IMR-90 (cell line): ENCODE data around the gene TRABD2A. TPM values are rescaled to one million over a fixed set of nuclear protein-coding genes. Genes with fewer than 3 reads are reported as not detected.

Experiments used
- ATAC-seq: fragments of 200-7000 bp; cut with Tn5 transposase; 2 replicates; pipeline ENCODE4 v1.9.1; 2020; ENCODE audit warnings: low read depth, mild to moderate bottlenecking, moderate library complexity
- BruUV-seq: library from RNA; stranded (reverse); fragments of 400-500 nt; replicated peaks from 2 replicates; lab custom pipeline; 2021; lab: Mats Ljungman, UMichigan
- CTCF ChIA-PET: fragments of 300-600 bp; formaldehyde crosslinking; extraction: SDS; loops from one replicate; lab custom pipeline; 2021; ENCODE audit warnings: antibody characterized with exemption; lab: Yijun Ruan, JAX
- POLR2A ChIA-PET: fragments of 300-600 bp; sonication (Branson Sonifier 250); formaldehyde crosslinking; loops from one replicate; lab custom pipeline; 2022; ENCODE audit warnings: antibody characterized with exemption; ENCODE audit not compliant: unreplicated experiment; lab: Charles Lee
- DNase-seq: peaks from one replicate; pipeline ENCODE4 v3.0.0; 2013
- H2AFZ ChIP-seq: replicated peaks from 2 replicates; pipeline ENCODE3; 2013; ENCODE audit warnings: low read length, mild to moderate bottlenecking; ENCODE audit not compliant: poor library complexity
- H2AK5ac ChIP-seq: 2 replicates; pipeline ENCODE4 v1.6.1; 2013; ENCODE audit warnings: low read depth, low read length, inconsistent platforms
- H2AK9ac ChIP-seq: replicated peaks from 2 replicates; pipeline ENCODE3; 2013; ENCODE audit warnings: mild to moderate bottlenecking, low read depth, low read length, moderate library complexity; ENCODE audit not compliant: poor library complexity
- H2BK120ac ChIP-seq: 2 replicates; pipeline ENCODE4 v1.6.1; 2013; ENCODE audit warnings: low read depth, low read length, inconsistent platforms
- H2BK15ac ChIP-seq: 3 replicates; pipeline ENCODE4 v1.6.1; 2013; ENCODE audit warnings: low read depth, low read length, inconsistent platforms
- H2BK20ac ChIP-seq: 2 replicates; pipeline ENCODE4 v1.6.1; 2013; ENCODE audit warnings: low read depth, mild to moderate bottlenecking, inconsistent platforms, low read length, moderate library complexity
- H2BK5ac ChIP-seq: 2 replicates; pipeline ENCODE4 v1.6.1; 2013; ENCODE audit warnings: mild to moderate bottlenecking, low read depth, low read length, inconsistent platforms; ENCODE audit not compliant: poor library complexity, severe bottlenecking
- H3K14ac ChIP-seq: replicated peaks from 2 replicates; pipeline ENCODE4 v1.6.1; 2013; ENCODE audit warnings: low read depth, low read length, inconsistent platforms
- H3K18ac ChIP-seq: 2 replicates; pipeline ENCODE4 v1.6.1; 2013; ENCODE audit warnings: low read depth, low read length, control low read depth
- H3K23ac ChIP-seq: 2 replicates; pipeline ENCODE4 v1.6.1; 2013; ENCODE audit warnings: low read depth, low read length, inconsistent platforms
- H3K27ac ChIP-seq: 2 replicates; pipeline ENCODE4 v1.5.1; 2013; ENCODE audit warnings: mild to moderate bottlenecking, control low read depth, low read length; ENCODE audit not compliant: insufficient read depth
- H3K27me3 ChIP-seq: 2 replicates; pipeline ENCODE4 v1.6.1; 2013; ENCODE audit warnings: low read length; ENCODE audit not compliant: control insufficient read depth, insufficient read depth
- H3K36me3 ChIP-seq: 2 replicates; pipeline ENCODE4 v1.6.1; 2013; ENCODE audit warnings: low read length, mixed read lengths; ENCODE audit not compliant: control insufficient read depth, insufficient read depth
- H3K4ac ChIP-seq: 2 replicates; pipeline ENCODE4 v1.6.1; 2013; ENCODE audit warnings: low read depth, low read length, inconsistent platforms
- H3K4me1 ChIP-seq: 2 replicates; pipeline ENCODE4 v1.6.1; 2013; ENCODE audit warnings: low read length, mixed read lengths; ENCODE audit not compliant: control insufficient read depth, insufficient read depth
- H3K4me2 ChIP-seq: 2 replicates; pipeline ENCODE4 v1.6.1; 2013; ENCODE audit warnings: low read depth, mild to moderate bottlenecking, control low read depth, low read length, moderate library complexity
- H3K4me3 ChIP-seq: 2 replicates; pipeline ENCODE4 v1.5.1; 2013; ENCODE audit warnings: low read depth, mild to moderate bottlenecking, control low read depth, low read length, moderate library complexity; ENCODE audit not compliant: insufficient read depth
- H3K56ac ChIP-seq: 2 replicates; pipeline ENCODE4 v1.6.1; 2013; ENCODE audit warnings: low read length, inconsistent platforms; ENCODE audit not compliant: insufficient read depth; ENCODE audit errors: extremely low read depth
- H3K79me1 ChIP-seq, 2 experiments: 2 replicates each; pipeline ENCODE4 v1.6.1; 2013; ENCODE audit warnings: low read length in 2 of 2, inconsistent platforms in 1 of 2, low read depth in 1 of 2
- H3K9ac ChIP-seq: 2 replicates; pipeline ENCODE4 v1.6.1; 2013; ENCODE audit warnings: low read depth, low read length, control low read depth
- H3K9me1 ChIP-seq: 2 replicates; pipeline ENCODE4 v1.6.1; 2013; ENCODE audit warnings: low read length, inconsistent platforms; ENCODE audit not compliant: insufficient read depth
- H3K9me3 ChIP-seq: 2 replicates; pipeline ENCODE4 v1.6.1; 2013; ENCODE audit warnings: low read length; ENCODE audit not compliant: control insufficient read depth, insufficient read depth
- H4K20me1 ChIP-seq: 2 replicates; pipeline ENCODE4 v1.6.1; 2013; ENCODE audit warnings: low read length, inconsistent platforms; ENCODE audit not compliant: insufficient read depth
- H4K5ac ChIP-seq: 2 replicates; pipeline ENCODE4 v1.6.1; 2013; ENCODE audit warnings: mild to moderate bottlenecking, low read depth, low read length, control low read depth
- H4K8ac ChIP-seq, 2 experiments: 2 replicates each; pipeline ENCODE4 v1.6.1; 2013; ENCODE audit warnings: low read depth in 2 of 2, low read length in 2 of 2, control low read depth in 1 of 2, inconsistent platforms in 1 of 2
- H4K91ac ChIP-seq: 2 replicates; pipeline ENCODE4 v1.6.1; 2013; ENCODE audit warnings: low read depth, low read length, inconsistent platforms; ENCODE audit not compliant: insufficient read depth
- BHLHE40 ChIP-seq: fragments of 150-350 bp; IDR thresholded peaks from 2 replicates; pipeline ENCODE4 v1.6.1; 2016; ENCODE audit warnings: mild to moderate bottlenecking, low read depth, low read length
- CEBPB ChIP-seq: IDR thresholded peaks from 2 replicates; pipeline ENCODE4 v1.6.1; 2012; ENCODE audit warnings: low read depth, low read length, improper control_type of control experiment
- CHD1 ChIP-seq: IDR thresholded peaks from 2 replicates; pipeline ENCODE4 v1.6.1; 2012; ENCODE audit warnings: low read depth, low read length, improper control_type of control experiment
- CTCF ChIP-seq: conservative IDR thresholded peaks from 2 replicates; pipeline ENCODE4 v1.5.1; 2012; ENCODE audit warnings: mild to moderate bottlenecking, low read depth, low read length, improper control_type of control experiment
- ELK1 ChIP-seq: fragments of 150-350 bp; IDR thresholded peaks from 2 replicates; pipeline ENCODE4 v1.6.1; 2016; ENCODE audit warnings: low read depth, mild to moderate bottlenecking, low read length, moderate library complexity, borderline replicate concordance
- FOS ChIP-seq: fragments of 150-350 bp; IDR thresholded peaks from 2 replicates; pipeline ENCODE4 v1.6.1; 2016; ENCODE audit warnings: low read depth, low read length
- MAFK ChIP-seq: IDR thresholded peaks from 2 replicates; pipeline ENCODE4 v1.6.1; 2012; ENCODE audit warnings: low read depth, low read length, improper control_type of control experiment
- MAZ ChIP-seq: IDR thresholded peaks from 2 replicates; pipeline ENCODE4 v1.6.1; 2012; ENCODE audit warnings: low read depth, mild to moderate bottlenecking, low read length, improper control_type of control experiment, moderate library complexity, borderline replicate concordance
- MXI1 ChIP-seq: IDR thresholded peaks from 2 replicates; pipeline ENCODE4 v1.6.1; 2012; ENCODE audit warnings: low read depth, mild to moderate bottlenecking, low read length, moderate library complexity, borderline replicate concordance
- NFE2L2 ChIP-seq: fragments of 150-350 bp; IDR thresholded peaks from 2 replicates; pipeline ENCODE4 v1.6.1; 2016; ENCODE audit warnings: low read depth, mild to moderate bottlenecking, low read length
- POLR2A ChIP-seq: IDR thresholded peaks from 2 replicates; pipeline ENCODE4 v1.6.1; 2012; ENCODE audit warnings: mild to moderate bottlenecking, low read depth, low read length
- RAD21 ChIP-seq: IDR thresholded peaks from 2 replicates; pipeline ENCODE4 v1.6.1; 2012; ENCODE audit warnings: low read length, improper control_type of control experiment
- RCOR1 ChIP-seq: IDR thresholded peaks from 2 replicates; pipeline ENCODE4 v1.6.1; 2012; ENCODE audit warnings: mild to moderate bottlenecking, low read length, improper control_type of control experiment; ENCODE audit not compliant: insufficient replicate concordance
- RFX5 ChIP-seq: IDR thresholded peaks from 2 replicates; pipeline ENCODE4 v1.8.0; 2012; ENCODE audit warnings: low read depth, mild to moderate bottlenecking, low read length, moderate library complexity
- SMC3 ChIP-seq: fragments of 150-350 bp; IDR thresholded peaks from 2 replicates; pipeline ENCODE4 v1.6.1; 2016; ENCODE audit warnings: low read depth, mild to moderate bottlenecking, antibody characterized with exemption, low read length, moderate library complexity
- USF2 ChIP-seq: fragments of 150-350 bp; IDR thresholded peaks from 2 replicates; pipeline ENCODE4 v1.6.1; 2017; ENCODE audit warnings: mild to moderate bottlenecking, antibody characterized with exemption, low read length, low read depth
- WGBS, 2 experiments: methylation state at CpG; one replicate each; pipeline versions ENCODE4 v1.1.5 to v1.1.7; 2013; ENCODE audit warnings: missing lambda C conversion rate in 2 of 2; ENCODE audit not compliant: insufficient read length in 1 of 2; ENCODE audit errors: extremely low coverage in 2 of 2; 5-methylcytosine and 5-hydroxymethylcytosine counted together
- dilution Hi-C: fragments of 300-500 bp; cut with HindIII; formaldehyde crosslinking; loops from one replicate; pipeline ENCODE4 v1.14.3; 2018; ENCODE audit warnings: low sequenced_read_pairs; ENCODE audit not compliant: unreplicated experiment
- in situ Hi-C: fragments of 300-500 bp; cut with MboI; formaldehyde crosslinking; loops from 3 replicates; pipeline ENCODE4 v1.14.3; 2019; ENCODE audit warnings: low sequenced_read_pairs, inconsistent platforms, mixed read lengths
- intact Hi-C: fragments of 100-400 bp; cut with micrococcal nuclease; formaldehyde crosslinking; loops from 2 replicates; pipeline ENCODE4 v1.10.0; 2022
- polyA plus RNA-seq, 3 experiments: library from polyadenylated mRNA; depleted of rRNA; stranded (reverse); fragments of >200 nt; gene quantifications; 2 replicates each; pipeline ENCODE4 v1.2.3, GENCODE V29; 2012; ENCODE audit warnings: low replicate concordance in 1 of 3
- total RNA-seq: library from RNA; depleted of rRNA; stranded (reverse); fragments of >200 nt; gene quantifications from 2 replicates; pipeline ENCODE4 v1.2.3, GENCODE V29; 2012

The TRABD2A gene
- total and polyA plus RNA-seq, 2 of the 4 experiments (the other 2 are of a cell fraction) = 17.6 to 20.3 TPM

GRCh38 chr2:84816426-84817026 lies 64.4 kb downstream of the TRABD2A start:
- no peak overlapping the region for H4K5ac ChIP-seq
- no peak overlapping the region for H3K9ac ChIP-seq
- H3K27me3 ChIP-seq = no peaks in the 10 kb centered on the region
- no peaks in the 10 kb centered on the region for H4K20me1 ChIP-seq
- H4K8ac ChIP-seq = no peak overlapping the region
- WGBS, 2 experiments = no CpG with 5 or more reads among the region's 6 CpGs
- ChIA-PET CTCF (no interaction called here), POLR2A (no interaction called here)
- no peaks in the 10 kb centered on the region for H3K9me3 ChIP-seq
- peaks cover 5% of the 10 kb centered on the region for H3K4me1 ChIP-seq
- peaks cover 9% of the 10 kb centered on the region for H3K9me1 ChIP-seq
- no peak overlapping the region for H3K4me2 ChIP-seq
- intact Hi-C loops (no loop called here), in situ Hi-C loops (no loop called here), dilution Hi-C loops (no loop called here)
- H4K91ac ChIP-seq = no peak overlapping the region
- no peaks in the 10 kb centered on the region for H3K36me3 ChIP-seq
- no peak overlapping the region for H2BK120ac ChIP-seq
- H2BK5ac ChIP-seq = no peak overlapping the region
- no peak overlapping the region for H3K56ac ChIP-seq
- H3K79me1 ChIP-seq = no peaks in the 10 kb centered on the region
- H3K4ac ChIP-seq = no peak overlapping the region
- H3K23ac ChIP-seq = no peak overlapping the region
- no peak overlapping the region for H2AK9ac ChIP-seq
- TF ChIP-seq MAFK = no peak
- TF ChIP-seq BHLHE40 = no peak
- TF ChIP-seq NFE2L2 = no peak
- TF ChIP-seq RFX5 = no peak
- TF ChIP-seq USF2 = no peak
- TF ChIP-seq ELK1 = no peak
- TF ChIP-seq MAZ = no peak
- no peak for TF ChIP-seq SMC3
- TF ChIP-seq MXI1 = no peak
- TF ChIP-seq POLR2A = no peak
- no peak for TF ChIP-seq RCOR1
- no peak for TF ChIP-seq CHD1
- TF ChIP-seq FOS = no peak
- TF ChIP-seq CTCF = no peak
- no peak for TF ChIP-seq RAD21
- no peak for TF ChIP-seq CEBPB
- H2BK15ac ChIP-seq = no peak overlapping the region
- H2AK5ac ChIP-seq = no peak overlapping the region
- BruUV-seq = no TSS peak
- H3K14ac ChIP-seq = no peak overlapping the region
- no peak overlapping the region for H3K27ac ChIP-seq
- no peak overlapping the region for H2AFZ ChIP-seq
- DNase-seq (no peak), ATAC-seq (no peak)
- H3K4me3 ChIP-seq = no peak overlapping the region
- H2BK20ac ChIP-seq = no peak overlapping the region
- no peak overlapping the region for H3K18ac ChIP-seq
